GM12874 (cell line): ENCODE measurements around the gene MYL7.

Experiments
- TF ChIP-seq, protein P1 (sequence below): IDR thresholded peaks from 2 replicates; pipeline ENCODE4 v1.5.1; 2011; ENCODE audit warnings: low read depth, mild to moderate bottlenecking, control low read depth, low read length, moderate library complexity; ENCODE audit not compliant: insufficient read depth

The MYL7 gene

DNA sequence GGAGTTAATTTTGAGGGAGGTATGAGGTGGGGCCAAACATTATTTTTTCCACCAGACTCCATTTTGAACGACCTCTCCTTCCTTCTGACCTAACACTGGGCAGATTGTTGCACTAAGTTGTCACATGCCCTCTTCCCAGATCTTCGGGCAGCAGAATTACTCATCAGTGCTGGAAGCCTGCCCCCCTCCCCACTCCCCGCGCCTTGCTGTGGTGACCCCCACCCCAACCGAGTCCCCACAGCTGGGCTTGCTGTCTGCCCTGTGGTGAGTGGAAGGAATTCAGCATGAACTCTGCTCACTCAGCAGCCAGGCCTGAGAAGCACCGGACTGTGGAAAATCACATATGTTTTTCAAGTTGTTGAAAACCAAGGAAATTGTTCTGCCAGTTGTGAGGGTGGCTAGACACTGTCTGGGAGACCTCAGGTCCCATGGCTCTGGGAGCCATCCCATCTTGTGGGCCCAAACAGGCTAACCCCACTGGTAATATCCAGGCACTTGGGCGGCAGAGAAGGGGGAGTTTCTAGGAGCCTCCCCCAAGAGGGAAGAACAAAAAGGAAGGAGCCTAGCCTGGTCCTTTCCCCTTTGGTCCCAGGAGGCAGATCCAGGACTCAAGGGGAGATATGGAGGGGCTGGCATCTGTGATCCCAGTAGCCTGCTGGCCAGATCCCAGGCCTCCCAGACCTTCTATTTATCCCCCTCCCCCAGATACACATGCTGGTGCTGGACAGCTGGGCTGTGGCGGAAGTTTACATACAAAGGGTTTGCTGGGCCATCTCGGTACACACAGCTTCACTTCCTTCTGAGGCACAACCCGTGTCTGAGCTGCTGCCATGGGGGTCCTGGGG lies 40.5 kb downstream of the MYL7 start:
- TF ChIP-seq, protein P1, sequence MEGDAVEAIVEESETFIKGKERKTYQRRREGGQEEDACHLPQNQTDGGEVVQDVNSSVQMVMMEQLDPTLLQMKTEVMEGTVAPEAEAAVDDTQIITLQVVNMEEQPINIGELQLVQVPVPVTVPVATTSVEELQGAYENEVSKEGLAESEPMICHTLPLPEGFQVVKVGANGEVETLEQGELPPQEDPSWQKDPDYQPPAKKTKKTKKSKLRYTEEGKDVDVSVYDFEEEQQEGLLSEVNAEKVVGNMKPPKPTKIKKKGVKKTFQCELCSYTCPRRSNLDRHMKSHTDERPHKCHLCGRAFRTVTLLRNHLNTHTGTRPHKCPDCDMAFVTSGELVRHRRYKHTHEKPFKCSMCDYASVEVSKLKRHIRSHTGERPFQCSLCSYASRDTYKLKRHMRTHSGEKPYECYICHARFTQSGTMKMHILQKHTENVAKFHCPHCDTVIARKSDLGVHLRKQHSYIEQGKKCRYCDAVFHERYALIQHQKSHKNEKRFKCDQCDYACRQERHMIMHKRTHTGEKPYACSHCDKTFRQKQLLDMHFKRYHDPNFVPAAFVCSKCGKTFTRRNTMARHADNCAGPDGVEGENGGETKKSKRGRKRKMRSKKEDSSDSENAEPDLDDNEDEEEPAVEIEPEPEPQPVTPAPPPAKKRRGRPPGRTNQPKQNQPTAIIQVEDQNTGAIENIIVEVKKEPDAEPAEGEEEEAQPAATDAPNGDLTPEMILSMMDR: no peak

DNA sequence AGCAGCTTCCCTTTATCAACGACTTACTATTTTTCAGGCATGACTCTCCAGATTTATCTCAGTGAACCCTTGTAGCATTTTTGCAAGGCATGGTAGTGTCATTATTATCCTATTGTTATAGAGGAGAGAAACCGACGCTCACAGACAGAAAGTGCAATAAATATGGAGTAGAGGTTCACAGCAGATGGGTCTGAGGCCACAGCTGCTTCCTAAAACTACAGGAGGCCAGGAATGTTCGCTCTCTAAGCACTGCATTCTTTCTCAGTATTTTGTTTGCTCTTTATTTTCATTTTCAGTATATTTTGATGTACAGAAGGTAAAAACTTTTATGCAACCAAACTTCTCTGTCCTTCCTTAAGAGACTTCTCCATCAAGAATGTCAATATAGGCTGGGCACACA lies 41.5 kb downstream of the MYL7 start:
- TF ChIP-seq, protein P1: no peak

DNA sequence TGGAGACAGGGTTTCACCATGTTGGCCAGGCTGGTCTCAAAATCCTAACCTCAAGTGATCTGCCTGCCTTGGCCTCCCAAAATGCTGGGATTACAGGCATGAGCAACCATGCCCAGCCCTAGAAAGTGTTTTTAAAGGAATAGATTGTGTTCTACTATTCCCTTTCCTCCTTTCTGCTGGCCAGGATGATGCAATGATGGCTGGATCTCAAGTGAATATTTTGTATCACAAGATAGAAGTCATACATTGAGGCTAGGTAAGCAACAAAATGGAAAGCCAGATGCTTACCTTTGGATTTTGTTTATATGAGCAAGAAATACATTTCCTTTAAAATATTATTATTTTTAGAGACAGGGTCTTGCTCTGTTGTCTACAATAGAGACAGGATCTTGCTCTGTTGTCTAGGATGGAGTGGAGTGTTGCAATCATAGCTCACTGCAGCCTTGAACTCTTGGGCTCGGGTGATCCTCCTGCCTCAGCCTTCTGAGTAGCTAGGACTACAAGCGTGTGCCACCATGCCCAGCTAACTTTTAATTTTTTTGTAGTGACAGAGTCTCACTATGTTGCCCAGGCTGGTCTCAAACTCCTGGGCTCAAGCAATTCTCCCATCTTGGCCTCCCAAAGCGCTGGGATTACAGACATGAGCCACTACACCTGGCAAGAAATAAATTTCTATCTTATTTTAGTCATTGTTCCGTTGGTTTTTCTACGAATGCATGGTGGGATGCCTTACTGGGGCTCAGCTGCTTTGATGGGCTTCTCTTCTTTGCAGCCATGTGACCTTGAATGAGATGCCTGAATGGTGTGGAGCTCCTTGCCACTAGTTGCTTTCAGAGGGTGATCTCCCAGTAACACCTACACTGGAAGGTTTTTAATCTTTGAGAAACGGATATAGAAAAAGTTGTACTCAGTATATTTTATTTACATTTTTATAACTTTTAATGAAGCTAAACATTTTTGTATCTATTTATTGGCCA lies 42.8 kb downstream of the MYL7 start:
- TF ChIP-seq, protein P1: no peak

DNA sequence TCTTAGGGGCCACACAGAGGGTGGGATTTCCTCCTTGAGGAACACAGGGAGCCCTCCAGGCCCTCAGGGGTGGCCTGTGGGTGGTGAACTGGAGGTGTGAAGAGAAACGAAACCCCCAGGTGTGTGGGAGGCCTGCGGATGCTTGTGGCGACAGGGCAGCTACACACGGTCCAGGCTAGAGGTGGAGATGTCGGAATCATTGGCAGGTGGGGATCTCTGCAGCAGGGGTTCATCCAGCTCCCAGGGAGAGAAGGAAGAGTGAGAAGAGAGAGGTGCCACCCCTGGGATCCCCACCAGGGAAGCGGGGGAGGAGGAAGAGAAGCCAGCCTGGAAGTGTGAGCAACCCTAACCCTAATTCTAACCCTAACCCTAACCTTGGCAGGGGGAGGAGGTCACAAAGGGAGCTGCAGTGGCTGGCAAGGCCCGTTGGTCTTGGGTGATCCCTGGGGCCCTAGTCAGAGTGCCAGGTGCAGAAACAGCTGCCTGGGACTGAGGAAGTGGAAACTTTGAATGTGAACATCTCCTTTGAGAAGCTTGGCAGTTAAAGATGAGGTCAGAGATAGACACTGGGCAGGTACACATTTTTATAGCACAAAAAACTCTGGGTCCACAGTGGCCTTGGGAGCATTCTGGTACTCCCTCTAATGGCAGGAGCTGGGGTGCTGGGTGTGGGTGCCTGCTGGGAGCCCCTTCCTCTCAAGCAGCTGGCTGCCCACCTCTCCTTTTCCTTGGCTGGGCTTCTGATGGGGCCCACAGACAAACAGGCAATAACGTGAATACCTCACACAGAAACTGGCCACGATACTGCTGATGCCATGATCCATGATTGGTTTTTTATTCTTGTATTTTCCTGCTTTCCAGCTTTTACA lies 43.8 kb downstream of the MYL7 start:
- TF ChIP-seq, protein P1: no peak

DNA sequence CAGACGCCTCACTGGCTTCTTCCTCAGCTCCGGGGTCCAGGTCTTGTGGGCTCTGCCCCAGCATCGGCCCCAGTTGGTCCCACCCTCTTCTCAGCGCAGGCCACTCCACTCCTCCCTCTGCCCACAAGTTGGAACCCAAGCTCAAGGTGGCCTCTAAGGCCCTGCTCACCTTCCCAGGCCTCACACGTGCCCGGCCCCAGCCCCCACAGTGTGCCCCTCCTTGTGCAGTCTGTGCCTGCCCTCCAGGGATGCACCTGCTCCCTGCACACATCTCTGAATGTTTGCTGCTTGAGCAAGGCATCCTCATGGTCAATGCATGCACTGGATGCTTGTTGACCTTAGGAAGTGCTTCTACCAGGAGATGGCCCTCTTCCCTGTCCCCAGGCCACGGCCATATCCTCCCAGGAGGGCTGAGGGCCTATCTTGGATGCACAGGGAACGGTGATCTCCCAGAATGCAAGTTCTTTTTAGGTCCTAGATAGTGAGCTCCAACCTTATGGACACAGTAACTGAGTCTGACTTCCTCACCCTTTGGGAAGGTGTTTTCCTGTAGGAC lies 44.7 kb downstream of the MYL7 start:
- TF ChIP-seq, protein P1: no peak

DNA sequence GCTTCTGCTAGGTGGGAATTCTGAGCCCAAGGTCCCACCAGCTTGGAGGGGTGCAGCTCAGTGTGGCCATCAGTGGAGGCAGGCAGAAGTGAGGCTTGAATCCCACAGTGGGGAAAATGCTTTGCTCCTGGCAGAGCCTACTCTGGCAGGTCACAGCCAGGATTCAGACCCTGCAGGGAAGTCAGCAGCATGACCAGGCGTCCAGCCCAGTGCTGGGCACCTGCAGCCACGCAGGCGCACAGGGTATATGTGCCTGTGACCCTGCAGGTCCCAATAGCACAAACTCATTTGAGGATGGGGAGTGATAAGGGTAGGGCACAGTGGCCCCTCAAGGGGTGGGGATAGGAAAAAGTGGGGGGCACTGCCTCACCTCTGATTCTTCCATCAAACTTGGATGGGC lies 45.4 kb downstream of the MYL7 start:
- TF ChIP-seq, protein P1: no peak
